D721Med (cell line): ENCODE results near the gene NUPR1.

Experiments
- DNase-seq: peaks from one replicate; pipeline ENCODE4 v3.0.0; 2011; ENCODE audit warnings: low spot score; ENCODE audit not compliant: insufficient read length
- FAIRE-seq: peaks from 2 replicates; lab custom pipeline; 2011; peaks lifted over from hg19 to GRCh38; lab: Jason Lieb, UNC
- TF ChIP-seq, protein P1 (sequence below): IDR thresholded peaks from 2 replicates; pipeline ENCODE4 v1.5.1; 2012; ENCODE audit warnings: mild to moderate bottlenecking, control low read depth; ENCODE audit not compliant: insufficient read depth; ENCODE audit errors: missing control alignments

The NUPR1 gene, protein sequence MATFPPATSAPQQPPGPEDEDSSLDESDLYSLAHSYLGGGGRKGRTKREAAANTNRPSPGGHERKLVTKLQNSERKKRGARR

DNA sequence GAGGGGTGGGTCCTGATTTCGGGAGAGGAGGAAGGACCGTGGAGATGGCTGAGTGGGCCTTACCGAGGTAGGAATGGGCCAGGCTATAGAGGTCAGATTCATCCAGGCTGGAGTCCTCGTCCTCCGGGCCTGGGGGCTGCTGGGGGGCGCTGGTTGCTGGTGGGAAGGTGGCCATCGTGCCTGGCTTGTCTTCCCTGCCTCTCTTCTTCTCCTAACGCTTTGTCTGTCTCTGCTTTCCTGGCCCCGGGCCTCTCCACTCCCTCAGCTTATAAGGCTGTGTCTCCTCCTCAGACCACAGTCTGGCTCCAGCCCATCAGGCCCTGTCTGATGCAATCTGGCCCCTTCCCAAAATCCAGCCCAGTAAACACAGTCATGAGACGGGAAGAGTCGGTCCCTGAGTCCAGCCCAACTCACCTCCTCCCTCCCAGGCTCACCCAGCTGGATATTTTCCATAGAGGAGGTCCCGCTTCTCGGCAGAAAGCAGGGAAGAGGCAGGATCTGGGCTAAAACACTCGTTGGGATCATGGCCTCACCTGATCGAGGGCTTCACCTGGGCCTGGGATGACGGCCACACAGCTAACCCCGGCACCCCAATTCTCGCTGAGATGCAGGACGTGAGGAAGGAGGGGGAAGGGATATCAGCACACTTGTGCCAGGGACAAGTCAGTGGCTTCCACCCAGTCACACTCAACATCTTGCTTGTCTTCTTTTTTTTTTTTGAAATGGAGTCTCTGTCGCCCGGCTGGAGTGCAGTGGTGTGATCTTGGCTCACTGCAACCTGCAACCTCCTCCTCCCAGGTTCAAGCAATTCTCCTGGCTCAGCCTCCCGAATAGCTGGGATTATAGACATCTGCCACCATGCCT is at the start of gene NUPR1:
TSS of gene NUPR1 (minus strand) at position 242 of the 864 bp plus-strand sequence. CDS start at position 175, 67 bp downstream.
- TF ChIP-seq, protein P1, sequence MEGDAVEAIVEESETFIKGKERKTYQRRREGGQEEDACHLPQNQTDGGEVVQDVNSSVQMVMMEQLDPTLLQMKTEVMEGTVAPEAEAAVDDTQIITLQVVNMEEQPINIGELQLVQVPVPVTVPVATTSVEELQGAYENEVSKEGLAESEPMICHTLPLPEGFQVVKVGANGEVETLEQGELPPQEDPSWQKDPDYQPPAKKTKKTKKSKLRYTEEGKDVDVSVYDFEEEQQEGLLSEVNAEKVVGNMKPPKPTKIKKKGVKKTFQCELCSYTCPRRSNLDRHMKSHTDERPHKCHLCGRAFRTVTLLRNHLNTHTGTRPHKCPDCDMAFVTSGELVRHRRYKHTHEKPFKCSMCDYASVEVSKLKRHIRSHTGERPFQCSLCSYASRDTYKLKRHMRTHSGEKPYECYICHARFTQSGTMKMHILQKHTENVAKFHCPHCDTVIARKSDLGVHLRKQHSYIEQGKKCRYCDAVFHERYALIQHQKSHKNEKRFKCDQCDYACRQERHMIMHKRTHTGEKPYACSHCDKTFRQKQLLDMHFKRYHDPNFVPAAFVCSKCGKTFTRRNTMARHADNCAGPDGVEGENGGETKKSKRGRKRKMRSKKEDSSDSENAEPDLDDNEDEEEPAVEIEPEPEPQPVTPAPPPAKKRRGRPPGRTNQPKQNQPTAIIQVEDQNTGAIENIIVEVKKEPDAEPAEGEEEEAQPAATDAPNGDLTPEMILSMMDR: no peak

DNA sequence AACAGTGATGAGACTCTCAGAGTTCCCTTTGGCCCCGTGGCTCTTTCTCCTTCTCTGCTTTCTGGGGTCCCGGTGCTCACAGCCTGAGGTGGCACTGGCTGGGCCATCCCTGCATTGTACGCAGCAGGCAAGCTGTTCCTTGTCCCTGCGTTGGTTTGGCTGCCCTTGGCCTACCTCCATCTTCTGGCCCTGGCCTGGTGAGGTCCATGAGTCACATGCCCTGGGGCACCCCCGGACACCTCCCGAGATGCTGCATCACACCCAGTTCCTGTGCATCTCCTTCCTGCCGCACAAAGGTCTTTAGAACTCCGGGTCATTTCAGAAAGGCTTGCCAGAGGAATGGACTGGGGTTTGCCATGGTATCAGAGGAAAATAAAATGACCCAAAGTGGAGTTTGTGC is 48.6 kb upstream of the NUPR1 start:
- TF ChIP-seq, protein P1: no peak
- DNase-seq (no peak), FAIRE-seq (no peak)

More for the DNA sequence above, at the start of gene NUPR1:
- no peak for FAIRE-seq
- DNase-seq: no peak

DNA sequence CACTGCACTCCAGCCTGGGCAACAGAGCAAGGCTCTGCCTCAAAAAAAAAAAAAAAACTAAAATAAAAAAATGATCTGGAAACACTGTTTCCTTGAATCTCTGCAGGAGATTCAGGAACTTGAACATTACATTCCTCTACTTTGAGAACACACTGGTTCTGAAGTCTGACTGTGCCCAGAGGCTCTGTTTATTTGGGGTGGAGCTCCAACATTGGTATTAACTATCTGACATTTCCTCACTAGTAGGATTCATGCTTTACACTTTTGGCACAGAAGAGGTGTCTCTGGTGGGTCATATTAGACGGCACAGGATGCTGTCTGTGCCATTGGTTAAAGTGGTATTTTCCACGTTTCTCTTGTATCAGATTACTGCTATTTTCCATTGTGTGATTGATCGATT is 47.7 kb upstream of the NUPR1 start:
- DNase-seq: no peak
- TF ChIP-seq, protein P1: no peak
- FAIRE-seq: no peak

DNA sequence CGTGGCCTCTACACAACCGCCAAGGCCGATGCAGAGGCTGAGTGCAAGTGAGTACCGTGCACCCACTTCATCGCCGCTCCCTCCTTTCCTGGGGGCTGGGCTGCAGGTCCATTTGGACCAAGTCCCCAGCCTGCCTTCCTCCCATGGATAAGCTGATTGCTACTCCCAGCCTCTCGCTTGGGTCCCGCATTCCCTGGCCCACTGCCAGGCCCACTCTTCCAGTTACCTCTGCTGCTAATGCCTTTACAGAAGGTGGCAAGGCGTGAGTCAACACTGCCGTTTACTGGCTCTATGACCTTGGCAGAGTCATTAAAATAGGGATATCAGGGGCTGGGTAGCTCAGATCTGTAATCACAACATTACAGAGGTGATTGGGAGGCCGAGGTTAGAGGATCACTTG is 46.9 kb upstream of the NUPR1 start:
- FAIRE-seq (no peak), DNase-seq (no peak)
- TF ChIP-seq, protein P1: peak; percentile 1

DNA sequence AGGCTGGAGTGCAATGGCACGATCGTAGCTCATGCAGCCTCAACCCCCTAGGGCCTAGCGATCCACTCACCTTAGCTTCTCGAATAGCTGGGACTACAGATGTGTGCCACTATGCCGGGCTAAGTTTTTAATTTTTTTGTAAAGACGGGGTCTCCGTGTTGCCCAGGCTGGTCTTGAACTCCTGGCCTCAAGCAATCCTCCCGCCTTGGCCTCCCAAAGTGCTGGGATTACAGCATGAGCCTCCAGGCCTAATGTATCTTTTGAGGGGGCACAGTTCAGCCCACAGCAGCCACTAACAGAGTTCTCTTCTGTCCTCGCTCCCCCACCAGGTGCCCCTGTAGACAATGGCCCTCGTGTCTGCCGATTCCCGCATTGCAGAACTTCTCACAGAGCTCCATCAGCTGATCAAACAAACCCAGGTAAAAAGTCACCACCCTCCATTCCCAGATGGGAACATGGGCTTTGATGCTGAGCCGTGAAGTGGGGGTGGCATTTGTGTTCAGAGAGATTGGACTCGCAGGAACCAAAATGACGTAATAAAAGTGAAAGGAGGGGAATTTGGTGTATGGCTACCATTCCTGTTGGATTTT is 42.0 kb upstream of the NUPR1 start:
- TF ChIP-seq, protein P1: no peak
- DNase-seq (no peak), FAIRE-seq (no peak)

DNA sequence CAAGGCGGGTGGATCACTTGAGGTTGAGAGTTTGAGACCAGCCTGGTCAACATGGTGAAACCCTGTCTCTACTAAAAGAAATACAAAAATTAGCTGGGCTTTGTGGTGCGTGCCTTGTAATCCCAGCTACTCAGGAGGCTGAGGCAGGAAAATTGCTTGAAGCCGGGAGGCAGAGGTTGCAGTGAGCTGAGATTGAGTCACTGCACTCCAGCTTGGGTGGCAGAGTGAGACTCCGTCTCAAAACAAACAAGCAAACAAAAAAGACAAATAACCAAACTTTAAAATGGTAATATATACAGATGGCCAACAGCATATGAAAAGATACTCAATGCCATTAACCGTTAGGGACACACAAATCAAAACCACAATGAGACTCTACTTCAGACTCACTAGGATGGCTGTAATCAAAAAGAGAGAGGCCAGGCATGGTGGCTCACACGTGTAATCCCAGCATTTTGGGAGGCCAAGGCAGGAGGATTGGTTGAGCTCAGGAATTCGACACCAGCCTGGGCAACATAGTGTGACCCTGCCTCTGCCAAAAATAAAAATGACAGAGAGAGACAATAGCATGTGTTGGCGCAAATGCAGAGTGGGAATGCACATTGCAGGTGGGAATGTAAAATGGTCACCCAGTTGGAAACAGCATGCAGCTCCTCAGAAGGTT is 36.8 kb upstream of the NUPR1 start:
- TF ChIP-seq, protein P1: no peak
- FAIRE-seq (no peak), DNase-seq (no peak)
